ENCODE measurements around the gene AGMAT.

AGMAT gene

GRCh38 chr1:15584489-15585363, at the start of gene AGMAT:
Gene AGMAT, minus strand, starts transcription at chr1:15585051. Its CDS starts 84 bp downstream, at chr1:15584967.
- peak; percentile 82 for DNase-seq (ENCODE audit: low spot score)

GRCh38 chr1:15633756-15634420, 49.0 kb upstream of the AGMAT start:
- DNase-seq (ENCODE audit: low spot score), result no peak

- DNase-seq (ENCODE audit: low spot score), result no peak
Measured at GRCh38 chr1:15628003-15628402, 43.2 kb upstream of the AGMAT start.

GRCh38 chr1:15627343-15627988, 42.6 kb upstream of the AGMAT start:
- DNase-seq (ENCODE audit: low spot score), result no peak

GRCh38 chr1:15626269-15626950, 41.6 kb upstream of the AGMAT start:
- no peak for DNase-seq (ENCODE audit: low spot score)

GRCh38 chr1:15625056-15625917, 40.4 kb upstream of the AGMAT start:
- DNase-seq (ENCODE audit: low spot score), result no peak

GRCh38 chr1:15624133-15624714, 39.4 kb upstream of the AGMAT start:
- DNase-seq (ENCODE audit: low spot score), result no peak

GRCh38 chr1:15623435-15623834, 38.6 kb upstream of the AGMAT start:
- DNase-seq (ENCODE audit: low spot score), result no peak

- DNase-seq (ENCODE audit: low spot score), result no peak
Measured at GRCh38 chr1:15622712-15623373, 38.0 kb upstream of the AGMAT start.

DNA sequence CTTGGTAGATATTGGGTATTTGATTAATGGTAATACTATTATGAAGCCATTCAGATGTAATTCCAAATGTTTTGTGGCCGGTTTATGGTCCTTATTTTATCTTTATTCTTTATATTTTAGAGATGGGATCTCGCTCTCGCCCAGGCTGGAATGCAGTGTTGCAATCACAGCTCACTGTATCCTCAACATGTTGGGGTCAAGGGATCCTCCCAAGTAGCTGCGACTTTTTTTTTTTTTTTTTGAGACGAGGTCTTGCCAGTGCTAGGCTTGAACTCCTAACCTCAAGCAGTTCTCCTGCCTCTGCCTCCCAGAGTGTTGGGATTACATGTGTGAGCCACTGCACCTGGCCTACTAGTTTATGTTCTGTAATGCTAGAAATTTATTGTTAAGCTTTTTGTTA, 37.1 kb upstream of the AGMAT start:
- no peak for DNase-seq (ENCODE audit: low spot score)

GRCh38 chr1:15620902-15621682, 36.2 kb upstream of the AGMAT start:
- DNase-seq (ENCODE audit: low spot score), result no peak

GRCh38 chr1:15620155-15620545, 35.3 kb upstream of the AGMAT start:
- DNase-seq (ENCODE audit: low spot score), result peak; percentile 34

GRCh38 chr1:15618655-15619525, 34.0 kb upstream of the AGMAT start:
- DNase-seq (ENCODE audit: low spot score), result no peak

DNA sequence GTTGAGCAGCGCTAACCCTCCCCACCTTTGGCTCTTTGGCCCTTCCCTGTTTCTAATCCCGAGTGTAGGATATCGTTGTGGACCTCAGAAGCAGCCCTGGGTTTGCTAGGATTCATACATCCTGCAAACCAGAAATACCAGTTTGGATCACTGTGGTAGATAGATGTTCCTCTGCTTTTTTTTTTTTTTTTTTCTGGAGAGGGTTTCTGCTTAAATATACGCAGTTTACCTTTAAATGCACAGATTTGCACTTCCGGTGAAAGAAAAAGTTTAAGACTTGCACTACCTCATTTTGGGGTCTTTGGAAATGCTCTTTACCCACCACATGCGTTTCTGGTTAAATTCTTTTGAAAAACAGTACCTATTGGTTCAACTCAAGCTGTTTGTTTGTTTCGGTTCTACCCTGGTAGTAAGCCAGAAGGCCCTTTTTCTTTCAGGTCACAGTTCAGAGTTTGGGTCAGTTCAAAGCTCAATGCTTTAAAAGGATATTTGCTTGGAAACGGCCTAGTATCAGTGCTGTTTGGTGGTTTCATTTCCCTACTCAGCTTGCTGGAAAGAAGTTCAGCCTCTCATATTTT, 33.3 kb upstream of the AGMAT start:
- DNase-seq (ENCODE audit: low spot score), result no peak

DNA sequence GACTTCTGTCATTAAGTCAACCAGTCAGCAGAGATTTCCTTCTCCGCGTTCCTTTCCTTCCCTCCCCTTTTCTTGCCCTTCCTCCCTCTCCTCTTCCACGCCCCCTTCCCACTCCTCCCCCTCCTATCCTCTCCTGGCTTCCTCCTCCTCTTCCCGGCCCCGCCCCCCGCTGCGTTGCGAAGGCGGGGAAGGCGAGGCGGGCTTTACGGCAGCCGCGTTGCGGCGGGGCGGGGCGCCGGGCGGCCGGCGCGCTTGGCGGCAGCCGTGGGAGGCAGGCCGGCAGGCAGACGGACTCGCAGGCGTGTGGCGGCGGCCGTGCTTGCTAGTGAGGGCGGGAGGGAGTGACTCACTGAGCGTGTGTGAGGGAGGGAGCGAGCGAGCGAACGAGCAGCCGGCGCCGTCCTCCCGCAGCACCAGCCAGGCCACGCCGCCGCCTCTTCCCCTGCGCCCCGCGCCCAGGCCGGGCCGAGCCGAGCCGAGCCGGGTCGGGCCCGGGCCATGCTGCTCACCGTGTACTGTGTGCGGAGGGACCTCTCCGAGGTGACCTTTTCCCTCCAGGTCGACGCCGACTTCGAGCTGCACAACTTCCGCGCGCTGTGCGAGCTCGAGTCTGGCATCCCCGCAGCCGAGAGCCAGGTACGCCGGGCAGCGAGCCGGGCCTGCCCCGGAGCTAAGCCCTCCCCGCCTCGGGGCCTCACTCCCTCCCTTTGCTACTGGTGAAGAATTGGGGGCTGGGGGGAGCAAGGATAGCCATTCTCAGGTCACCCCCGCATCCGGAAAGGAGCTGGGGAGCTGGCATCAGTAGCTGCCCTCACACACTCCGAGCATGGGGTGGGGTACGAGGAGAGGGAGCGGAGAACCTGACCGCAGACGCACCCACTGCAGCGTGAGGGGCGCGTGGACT, 32.6 kb upstream of the AGMAT start, which contains the start of gene DDI2:
Gene DDI2 (plus strand): TSS at position 286 of the 904 bp plus-strand sequence. CDS start 213 bp downstream, at position 499.
- peak; percentile 95 for DNase-seq (ENCODE audit: low spot score)

- no peak for DNase-seq (ENCODE audit: low spot score)
Measured at GRCh38 chr1:15616373-15617172, 31.7 kb upstream of the AGMAT start.
